ENCODE measurements around the gene GARIN3. TPM values are rescaled to one million over a fixed set of nuclear protein-coding genes. Genes with fewer than 3 reads are reported as not detected.

Gene GARIN3
- total RNA-seq, 1 donor from 2014 or later: not detected

Other genes with a start within 250 kb of the GARIN3 start
- not detected for gene TIMD4, start 203.0 kb downstream of the GARIN3 start, total RNA-seq
- gene HAVCR1, start 107.1 kb downstream of the GARIN3 start, total RNA-seq: not detected
- 2.6 TPM for gene HAVCR2, start 57.2 kb downstream of the GARIN3 start, total RNA-seq
- gene MED7, start 23.4 kb downstream of the GARIN3 start, total RNA-seq: 9.5 TPM
- gene ITK, start 14.6 kb upstream of the GARIN3 start, total RNA-seq: 0.13 TPM
- gene CYFIP2, start 99.9 kb upstream of the GARIN3 start, total RNA-seq: 27.6 TPM

Measured in Right ventricle myocardium superior (tissue), 1 donor.